ENCODE measurements around the gene TBC1D23.

TBC1D23 gene

GRCh38 chr3:100354850-100355249 lies 94.1 kb downstream of the TBC1D23 start:
- DNase-seq: no peak

GRCh38 chr3:100358413-100358812 lies 97.6 kb downstream of the TBC1D23 start:
- no peak for DNase-seq

- no peak for DNase-seq
Measured at GRCh38 chr3:100359035-100359434, 98.2 kb downstream of the TBC1D23 start.

- DNase-seq: no peak
Measured at GRCh38 chr3:100360757-100361496, 100.1 kb downstream of the TBC1D23 start.

GRCh38 chr3:100361897-100362296 lies 101.1 kb downstream of the TBC1D23 start:
- DNase-seq: no peak

GRCh38 chr3:100364421-100364820 lies 103.6 kb downstream of the TBC1D23 start:
- DNase-seq: no peak

GRCh38 chr3:100366424-100366823 lies 105.6 kb downstream of the TBC1D23 start:
- no peak for DNase-seq

GRCh38 chr3:100368441-100368840 lies 107.6 kb downstream of the TBC1D23 start:
- no peak for DNase-seq

GRCh38 chr3:100370756-100371155 lies 110.0 kb downstream of the TBC1D23 start:
- DNase-seq: no peak

- DNase-seq: no peak
Measured at GRCh38 chr3:100374521-100374920, 113.7 kb downstream of the TBC1D23 start.

Measured in CD4-positive, alpha-beta T cell treated with Interleukin-1 beta for 1 hour (primary cell).